ENCODE results near the gene ATAD1.

The ATAD1 gene

DNA sequence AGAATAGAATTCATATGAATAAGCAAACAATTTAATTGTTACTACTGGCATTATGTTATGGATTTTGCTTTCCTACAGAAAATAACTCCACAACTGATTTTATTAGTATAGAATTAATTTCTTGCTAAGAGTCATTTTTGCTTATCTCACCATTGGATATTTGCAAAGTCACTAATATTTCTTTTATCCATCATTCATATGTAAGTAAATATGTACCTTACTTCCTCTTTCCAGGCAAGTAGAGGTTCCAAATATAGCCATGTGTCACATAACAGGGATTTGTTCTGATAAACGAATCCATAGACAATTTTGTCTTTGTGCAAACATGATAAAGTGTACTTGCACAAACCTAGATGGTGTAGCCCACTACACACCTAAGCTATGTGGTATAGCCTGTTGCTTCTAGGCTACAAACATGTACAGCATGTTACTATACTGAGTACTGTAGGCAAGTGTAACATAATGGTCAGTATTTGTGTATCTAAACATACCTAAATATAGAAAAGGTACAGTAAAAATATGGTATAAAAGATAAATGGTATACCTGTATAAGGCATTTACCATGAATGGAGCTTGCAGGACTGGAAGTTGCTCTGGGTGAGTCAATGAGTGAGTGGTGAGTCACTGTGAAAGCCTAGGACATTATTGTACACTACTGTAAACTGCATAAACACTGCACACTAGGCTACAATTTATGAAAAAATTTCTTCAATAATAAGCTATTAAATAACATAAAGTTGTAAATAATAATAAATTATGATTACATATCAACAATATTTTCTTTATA lies 27.0 kb upstream of the ATAD1 start:
- TF ChIP-seq, protein P1, sequence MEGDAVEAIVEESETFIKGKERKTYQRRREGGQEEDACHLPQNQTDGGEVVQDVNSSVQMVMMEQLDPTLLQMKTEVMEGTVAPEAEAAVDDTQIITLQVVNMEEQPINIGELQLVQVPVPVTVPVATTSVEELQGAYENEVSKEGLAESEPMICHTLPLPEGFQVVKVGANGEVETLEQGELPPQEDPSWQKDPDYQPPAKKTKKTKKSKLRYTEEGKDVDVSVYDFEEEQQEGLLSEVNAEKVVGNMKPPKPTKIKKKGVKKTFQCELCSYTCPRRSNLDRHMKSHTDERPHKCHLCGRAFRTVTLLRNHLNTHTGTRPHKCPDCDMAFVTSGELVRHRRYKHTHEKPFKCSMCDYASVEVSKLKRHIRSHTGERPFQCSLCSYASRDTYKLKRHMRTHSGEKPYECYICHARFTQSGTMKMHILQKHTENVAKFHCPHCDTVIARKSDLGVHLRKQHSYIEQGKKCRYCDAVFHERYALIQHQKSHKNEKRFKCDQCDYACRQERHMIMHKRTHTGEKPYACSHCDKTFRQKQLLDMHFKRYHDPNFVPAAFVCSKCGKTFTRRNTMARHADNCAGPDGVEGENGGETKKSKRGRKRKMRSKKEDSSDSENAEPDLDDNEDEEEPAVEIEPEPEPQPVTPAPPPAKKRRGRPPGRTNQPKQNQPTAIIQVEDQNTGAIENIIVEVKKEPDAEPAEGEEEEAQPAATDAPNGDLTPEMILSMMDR (conservative IDR thresholded peaks at IDR 0.05; ENCODE audit: low read length): no peak
- TF ChIP-seq EZH2phosphoT487 (IDR thresholded peaks at IDR 0.05; ENCODE audit: borderline replicate concordance): no peak
- Histone ChIP-seq H3K36me3 (ENCODE audit: insufficient read depth, low read length) (no peaks in the 10 kb centered on the region), H3K4me1 (ENCODE audit: insufficient read depth, low read length, poor library complexity, severe bottlenecking) (peaks cover 1% of the 10 kb centered on the region), H3F3A (ENCODE audit: low read depth) (no peaks in the 10 kb centered on the region), H4K20me1 (ENCODE audit: insufficient read depth, low read length, poor library complexity, severe bottlenecking) (no peaks in the 10 kb centered on the region), H3K27me3 (ENCODE audit: insufficient read depth, low read length, poor library complexity, severe bottlenecking) (no peaks in the 10 kb centered on the region), H3K9ac (ENCODE audit: low read depth, low read length, poor library complexity, severe bottlenecking) (no peak overlapping the region), H2AFZ (ENCODE audit: low read length) (no peak overlapping the region), H3K9me3 (ENCODE audit: insufficient read depth, low read depth, low read length) (no peaks in the 10 kb centered on the region), H3K4me3 (ENCODE audit: low read length, poor library complexity, severe bottlenecking) (no peak overlapping the region), H3K79me2 (ENCODE audit: insufficient read depth, low read length) (peaks cover 1% of the 10 kb centered on the region; the same call in 1 of the 2 replicates), H3K9me2 (replicated peaks; ENCODE audit: low read depth, low read length) (no peaks in the 10 kb centered on the region), H3K4me2 (ENCODE audit: low read depth, low read length, poor library complexity, severe bottlenecking) (no peak overlapping the region)

DNA sequence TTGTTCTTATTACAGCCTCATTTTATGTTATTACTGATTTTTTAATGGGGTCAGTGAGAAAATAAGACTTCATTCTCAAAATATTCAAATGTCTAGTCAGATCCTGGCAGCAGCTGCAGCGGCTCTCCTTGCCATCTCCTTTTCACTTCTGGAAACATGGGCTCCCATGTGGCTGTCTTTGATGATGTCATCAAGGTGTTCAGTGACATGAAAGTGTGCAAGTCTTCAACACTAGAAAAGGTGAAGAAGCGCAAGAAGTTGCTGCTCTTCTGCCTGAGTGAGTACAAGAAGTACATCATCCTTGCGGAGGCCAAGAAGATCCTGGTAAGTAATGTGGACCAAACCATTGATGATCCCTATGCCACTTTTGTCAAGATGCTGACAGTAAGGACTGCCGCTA lies 25.7 kb upstream of the ATAD1 start:
- H2AFZ ChIP-seq (ENCODE audit: low read length): no peak overlapping the region
- H3K4me1 ChIP-seq (ENCODE audit: insufficient read depth, low read length, poor library complexity, severe bottlenecking): no peaks in the 10 kb centered on the region
- TF ChIP-seq, protein P1 (conservative IDR thresholded peaks at IDR 0.05; ENCODE audit: low read length): no peak
- no peak for TF ChIP-seq EZH2phosphoT487 (IDR thresholded peaks at IDR 0.05; ENCODE audit: borderline replicate concordance)
- no peaks in the 10 kb centered on the region for H3F3A ChIP-seq (ENCODE audit: low read depth)
- no peak overlapping the region for H3K4me3 ChIP-seq (ENCODE audit: low read length, poor library complexity, severe bottlenecking)
- no peaks in the 10 kb centered on the region for H3K36me3 ChIP-seq (ENCODE audit: insufficient read depth, low read length)
- no peaks in the 10 kb centered on the region for H3K79me2 ChIP-seq (ENCODE audit: insufficient read depth, low read length)
- no peak overlapping the region for H3K4me2 ChIP-seq (ENCODE audit: low read depth, low read length, poor library complexity, severe bottlenecking)
- no peaks in the 10 kb centered on the region for H4K20me1 ChIP-seq (ENCODE audit: insufficient read depth, low read length, poor library complexity, severe bottlenecking)
- no peaks in the 10 kb centered on the region for H3K9me2 ChIP-seq (replicated peaks; ENCODE audit: low read depth, low read length)
- H3K27me3 ChIP-seq (ENCODE audit: insufficient read depth, low read length, poor library complexity, severe bottlenecking): no peaks in the 10 kb centered on the region
- H3K9ac ChIP-seq (ENCODE audit: low read depth, low read length, poor library complexity, severe bottlenecking): no peak overlapping the region
- H3K9me3 ChIP-seq (ENCODE audit: insufficient read depth, low read depth, low read length): no peaks in the 10 kb centered on the region

DNA sequence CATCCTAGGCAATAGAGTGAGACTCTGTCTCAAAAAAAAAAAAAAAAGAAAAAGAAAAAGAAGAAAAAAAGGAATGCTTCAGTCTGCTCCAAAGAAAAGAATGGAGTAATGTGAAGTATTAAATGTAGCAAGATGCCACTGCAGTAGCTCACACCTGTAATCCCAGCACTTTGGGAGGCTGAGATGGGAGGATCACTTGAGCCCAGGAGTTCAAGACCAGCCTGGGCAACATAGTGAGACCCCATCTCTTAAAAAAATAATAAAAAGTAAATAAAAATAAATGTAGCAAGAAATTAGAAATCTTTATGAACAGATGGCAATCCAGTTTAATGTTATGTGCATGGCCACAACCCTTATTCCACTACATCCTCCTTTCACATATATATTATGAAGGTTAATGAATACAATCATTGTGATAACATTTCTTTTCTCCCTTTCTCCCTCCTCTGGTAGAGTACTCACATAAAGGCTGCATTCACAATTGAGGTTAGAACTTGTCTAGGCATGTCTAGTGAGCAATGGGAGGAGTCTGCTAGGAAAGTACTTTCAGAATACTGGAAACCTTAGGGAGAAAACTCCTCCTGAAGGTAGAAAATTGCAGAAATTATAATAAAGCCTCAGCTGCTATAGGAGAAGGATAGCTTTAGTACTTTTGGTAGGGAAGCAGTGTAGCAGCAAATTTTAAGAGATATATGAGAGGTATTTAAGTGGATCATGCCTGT lies 24.9 kb upstream of the ATAD1 start:
- H3K79me2 ChIP-seq (ENCODE audit: insufficient read depth, low read length): no peaks in the 10 kb centered on the region
- H3K9me3 ChIP-seq (ENCODE audit: insufficient read depth, low read depth, low read length): no peaks in the 10 kb centered on the region
- no peak overlapping the region for H3K4me2 ChIP-seq (ENCODE audit: low read depth, low read length, poor library complexity, severe bottlenecking)
- TF ChIP-seq, protein P1 (conservative IDR thresholded peaks at IDR 0.05; ENCODE audit: low read length): no peak
- H3K36me3 ChIP-seq (ENCODE audit: insufficient read depth, low read length): no peaks in the 10 kb centered on the region
- no peak overlapping the region for H3K4me3 ChIP-seq (ENCODE audit: low read length, poor library complexity, severe bottlenecking)
- no peaks in the 10 kb centered on the region for H3F3A ChIP-seq (ENCODE audit: low read depth)
- H3K9ac ChIP-seq (ENCODE audit: low read depth, low read length, poor library complexity, severe bottlenecking): no peak overlapping the region
- H3K27me3 ChIP-seq (ENCODE audit: insufficient read depth, low read length, poor library complexity, severe bottlenecking): no peaks in the 10 kb centered on the region
- H4K20me1 ChIP-seq (ENCODE audit: insufficient read depth, low read length, poor library complexity, severe bottlenecking): no peaks in the 10 kb centered on the region
- H2AFZ ChIP-seq (ENCODE audit: low read length): no peak overlapping the region
- H3K9me2 ChIP-seq (replicated peaks; ENCODE audit: low read depth, low read length): no peaks in the 10 kb centered on the region
- no peaks in the 10 kb centered on the region for H3K4me1 ChIP-seq (ENCODE audit: insufficient read depth, low read length, poor library complexity, severe bottlenecking)
